Left lung (tissue), 10 donors: ENCODE measurements around the gene IRAG1. TPM values are rescaled to one million over a fixed set of nuclear protein-coding genes. Genes with fewer than 3 reads are reported as not detected.

Experiments
- ATAC-seq: fragments of 200-7000 bp; cut with Tn5 transposase; one replicate; pipeline ENCODE4 v1.9.1; 2020; ENCODE audit warnings: moderate library complexity
- DNase-seq, 4 donors: peaks; one replicate each; pipeline ENCODE4 v3.0.0-alpha.2; 2013 to 2020
- H3K27ac ChIP-seq, 2 donors: fragments of 200-600 bp; sonication (generic) in 1 of 2; one replicate each; pipeline versions ENCODE4 v1.5.0 to v1.8.0; 2020 to 2021
- H3K27me3 ChIP-seq, 2 donors: fragments of 200-600 bp; sonication (generic) in 1 of 2; one replicate each; pipeline versions ENCODE4 v1.5.0 to v1.8.0; 2020 to 2021
- H3K36me3 ChIP-seq, 2 donors: fragments of 200-600 bp; sonication (generic) in 1 of 2; one replicate each; pipeline versions ENCODE4 v1.5.0 to v1.8.0; 2020 to 2021
- H3K4me1 ChIP-seq, 2 donors: fragments of 200-600 bp; one replicate each; pipeline ENCODE4 v1.8.0; 2021
- H3K4me3 ChIP-seq, 2 donors: fragments of 200-600 bp; sonication (generic) in 1 of 2; one replicate each; pipeline versions ENCODE4 v1.5.0 to v1.8.0; 2020 to 2021; ENCODE audit warnings: mild to moderate bottlenecking in 1 of 2
- H3K9me3 ChIP-seq, 2 donors: fragments of 200-600 bp; sonication (generic) in 1 of 2; one replicate each; pipeline versions ENCODE4 v1.5.0 to v1.8.0; 2020 to 2021
- intact Hi-C, 2 donors: fragments of 100-400 bp; cut with DNase I; formaldehyde crosslinking; loops; one replicate each; pipeline versions ENCODE4 v1.11.2 to v1.14.2; 2022
- polyA plus RNA-seq, 6 donors: library from polyadenylated mRNA; unstranded; fragments of 120-200 nt; gene quantifications; one replicate each; pipeline ENCODE4 v1.2.1, GENCODE V29; 2013; ENCODE audit not compliant: insufficient read length in 6 of 6
- total RNA-seq, 2 donors: library from RNA; stranded (reverse); fragmentation: NEBNext Ultra II Directional; extraction: Animal tissue kit (Norgen Biotek cat#: 25700); gene quantifications; one replicate each; pipeline ENCODE4 v1.2.1, GENCODE V29; 2021
- TF ChIP-seq, protein P1 (sequence below), 2 donors: fragments of 200-600 bp; sonication (generic) in 1 of 2; IDR thresholded peaks; one replicate each; pipeline versions ENCODE4 v1.5.0 to v1.8.0; 2021; ENCODE audit warnings: antibody characterized with exemption in 2 of 2
- donor health status: DM: no; HTN: yes; CAD: no.
- donor health status: DM: no; HTN: no; CAD: no.

IRAG1 gene
- total and polyA plus RNA-seq, 8 donors: 11.4 to 17.8 (median 16.7) TPM

DNA sequence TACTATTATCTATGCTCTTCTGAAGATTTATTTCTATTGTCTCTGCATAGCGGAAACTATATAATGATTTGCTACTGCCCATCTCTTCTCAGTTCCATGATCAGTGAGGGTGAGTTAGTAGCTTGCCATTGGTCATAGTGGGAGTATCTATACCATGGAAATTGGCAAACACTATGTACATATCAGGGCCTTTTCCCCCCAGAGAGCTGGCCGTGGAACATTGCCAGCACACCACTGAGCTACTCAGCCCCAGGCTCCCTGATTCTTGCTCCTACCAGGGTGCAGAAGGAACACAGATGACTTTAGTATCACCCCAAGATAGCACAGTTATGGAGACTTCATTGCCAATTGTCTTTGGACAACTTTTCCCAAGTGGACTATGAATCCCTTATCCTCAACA, 33.2 kb downstream of the IRAG1 start:
- Histone ChIP-seq H3K36me3 (no peaks in the 10 kb centered on the region), H3K27ac (peak overlapping the region; percentile 72 to 87), H3K4me1 (peaks cover 53 to 61% of the 10 kb centered on the region in 2 donors), H3K27me3 (no peaks in the 10 kb centered on the region), H3K4me3 (no peak overlapping the region), H3K9me3 (no peaks in the 10 kb centered on the region)
- intact Hi-C loops: no loop called here
- TF ChIP-seq, protein P1, sequence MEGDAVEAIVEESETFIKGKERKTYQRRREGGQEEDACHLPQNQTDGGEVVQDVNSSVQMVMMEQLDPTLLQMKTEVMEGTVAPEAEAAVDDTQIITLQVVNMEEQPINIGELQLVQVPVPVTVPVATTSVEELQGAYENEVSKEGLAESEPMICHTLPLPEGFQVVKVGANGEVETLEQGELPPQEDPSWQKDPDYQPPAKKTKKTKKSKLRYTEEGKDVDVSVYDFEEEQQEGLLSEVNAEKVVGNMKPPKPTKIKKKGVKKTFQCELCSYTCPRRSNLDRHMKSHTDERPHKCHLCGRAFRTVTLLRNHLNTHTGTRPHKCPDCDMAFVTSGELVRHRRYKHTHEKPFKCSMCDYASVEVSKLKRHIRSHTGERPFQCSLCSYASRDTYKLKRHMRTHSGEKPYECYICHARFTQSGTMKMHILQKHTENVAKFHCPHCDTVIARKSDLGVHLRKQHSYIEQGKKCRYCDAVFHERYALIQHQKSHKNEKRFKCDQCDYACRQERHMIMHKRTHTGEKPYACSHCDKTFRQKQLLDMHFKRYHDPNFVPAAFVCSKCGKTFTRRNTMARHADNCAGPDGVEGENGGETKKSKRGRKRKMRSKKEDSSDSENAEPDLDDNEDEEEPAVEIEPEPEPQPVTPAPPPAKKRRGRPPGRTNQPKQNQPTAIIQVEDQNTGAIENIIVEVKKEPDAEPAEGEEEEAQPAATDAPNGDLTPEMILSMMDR (IDR thresholded peaks at IDR 0.05): no peak
- no peak for ATAC-seq
- DNase-seq: no peak

DNA sequence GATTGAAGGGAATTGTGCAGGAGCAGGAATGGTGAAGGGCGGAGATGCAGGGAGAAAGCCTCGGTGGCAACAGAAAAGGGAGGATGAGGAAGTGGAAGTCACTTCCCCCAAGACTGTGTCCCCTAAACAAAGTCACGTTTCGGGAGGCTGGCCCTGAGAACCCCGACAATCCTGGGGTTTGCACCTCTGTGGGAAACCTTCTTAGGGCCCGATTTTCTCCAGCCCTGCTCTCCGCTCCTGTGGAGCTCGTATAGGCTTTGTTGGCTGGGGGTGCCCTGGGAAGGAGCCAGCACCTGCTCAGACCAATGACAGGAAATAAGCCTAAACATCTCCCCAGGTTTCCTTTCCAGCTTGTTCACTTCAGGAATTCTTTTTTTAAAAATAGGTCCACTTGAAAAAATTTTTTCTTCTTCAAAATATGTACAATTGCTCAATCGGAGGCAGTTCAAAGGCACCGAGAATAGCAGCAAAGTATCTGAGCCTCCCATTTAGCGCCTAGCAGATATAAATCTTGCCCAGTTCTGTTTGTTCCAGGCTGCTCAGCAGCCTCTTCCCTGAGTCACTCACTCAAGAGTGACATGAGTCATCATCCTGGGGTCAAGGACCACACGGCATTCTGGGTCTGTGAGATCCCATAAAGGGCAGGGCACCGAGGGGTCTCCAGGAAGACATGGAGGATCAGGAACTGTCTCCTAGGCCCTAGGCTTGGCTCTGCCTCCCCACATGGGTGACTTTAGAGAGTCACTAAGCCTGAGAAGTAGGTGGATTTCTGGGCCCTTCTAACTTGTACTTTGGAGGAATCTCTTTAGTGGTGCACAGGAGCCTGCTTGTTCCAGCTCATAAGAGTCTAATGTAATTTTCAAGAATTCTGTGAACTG, 34.0 kb downstream of the IRAG1 start:
- DNase-seq: peak in 2 of 4 donors; percentile 44 to 73
- peak; percentile 83 for ATAC-seq
- H3K4me1 ChIP-seq: peaks cover 60 to 68% of the 10 kb centered on the region in 2 donors

DNA sequence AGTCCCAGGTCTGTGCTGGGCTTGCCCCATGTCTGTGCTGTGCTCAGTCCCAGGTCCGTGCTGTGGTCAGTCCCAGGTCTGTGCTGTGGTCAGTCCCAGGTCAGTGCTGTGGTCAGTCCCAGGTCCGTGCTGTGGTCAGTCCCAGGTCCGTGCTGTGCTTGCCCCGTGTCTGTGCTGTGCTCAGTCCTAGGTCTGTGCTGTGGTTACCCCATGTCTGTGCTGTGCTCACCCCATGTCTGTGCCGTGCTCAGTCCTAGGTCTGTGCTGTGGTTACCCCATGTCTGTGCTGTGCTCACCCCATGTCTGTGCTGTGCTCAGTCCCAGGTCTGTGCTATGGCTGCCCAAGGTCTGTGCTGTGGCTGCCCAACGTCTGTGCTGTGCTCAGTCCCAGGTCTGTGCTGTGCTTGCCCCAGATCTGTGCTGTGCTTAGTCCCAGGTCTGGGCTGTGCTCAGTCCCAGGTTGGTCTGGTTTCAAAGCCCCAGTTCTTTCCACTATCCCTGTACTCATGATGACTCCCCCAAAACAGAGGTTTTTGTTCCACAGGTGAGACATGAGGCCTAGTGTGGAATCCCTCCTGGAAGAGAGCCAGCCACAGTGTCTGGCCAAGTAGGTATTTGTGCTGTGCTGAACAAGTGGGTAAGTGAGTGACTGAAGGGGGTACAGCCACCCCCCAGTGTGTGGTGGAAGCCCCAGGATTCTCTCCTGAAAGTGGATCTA, 34.8 kb downstream of the IRAG1 start:
- Histone ChIP-seq H3K9me3 (no peaks in the 10 kb centered on the region), H3K27me3 (no peaks in the 10 kb centered on the region), H3K27ac (peak overlapping the region; percentile 72 to 87), H3K36me3 (no peaks in the 10 kb centered on the region), H3K4me1 (peaks cover 60 to 72% of the 10 kb centered on the region in 2 donors), H3K4me3 (no peak overlapping the region)
- intact Hi-C loops: loop anchor here in 1 of 2 donors (10.0 kb wide), 2 partner anchors 74 to 134 kb away; no protein-coding TSS in a partner anchor
- DNase-seq: no peak
- TF ChIP-seq, protein P1 (IDR thresholded peaks at IDR 0.05): no peak
- peak; percentile 17 for ATAC-seq

More for the DNA sequence above, 34.0 kb downstream of the IRAG1 start:
- TF ChIP-seq, protein P1 (IDR thresholded peaks at IDR 0.05): no peak
- Histone ChIP-seq H3K36me3 (no peaks in the 10 kb centered on the region), H3K4me3 (no peak overlapping the region), H3K27me3 (no peaks in the 10 kb centered on the region), H3K9me3 (no peaks in the 10 kb centered on the region), H3K27ac (peak overlapping the region; percentile 72 to 87)
- intact Hi-C loops: loop anchor here in 1 of 2 donors (10.0 kb wide), 2 partner anchors 75 to 135 kb away; no protein-coding TSS in a partner anchor

DNA sequence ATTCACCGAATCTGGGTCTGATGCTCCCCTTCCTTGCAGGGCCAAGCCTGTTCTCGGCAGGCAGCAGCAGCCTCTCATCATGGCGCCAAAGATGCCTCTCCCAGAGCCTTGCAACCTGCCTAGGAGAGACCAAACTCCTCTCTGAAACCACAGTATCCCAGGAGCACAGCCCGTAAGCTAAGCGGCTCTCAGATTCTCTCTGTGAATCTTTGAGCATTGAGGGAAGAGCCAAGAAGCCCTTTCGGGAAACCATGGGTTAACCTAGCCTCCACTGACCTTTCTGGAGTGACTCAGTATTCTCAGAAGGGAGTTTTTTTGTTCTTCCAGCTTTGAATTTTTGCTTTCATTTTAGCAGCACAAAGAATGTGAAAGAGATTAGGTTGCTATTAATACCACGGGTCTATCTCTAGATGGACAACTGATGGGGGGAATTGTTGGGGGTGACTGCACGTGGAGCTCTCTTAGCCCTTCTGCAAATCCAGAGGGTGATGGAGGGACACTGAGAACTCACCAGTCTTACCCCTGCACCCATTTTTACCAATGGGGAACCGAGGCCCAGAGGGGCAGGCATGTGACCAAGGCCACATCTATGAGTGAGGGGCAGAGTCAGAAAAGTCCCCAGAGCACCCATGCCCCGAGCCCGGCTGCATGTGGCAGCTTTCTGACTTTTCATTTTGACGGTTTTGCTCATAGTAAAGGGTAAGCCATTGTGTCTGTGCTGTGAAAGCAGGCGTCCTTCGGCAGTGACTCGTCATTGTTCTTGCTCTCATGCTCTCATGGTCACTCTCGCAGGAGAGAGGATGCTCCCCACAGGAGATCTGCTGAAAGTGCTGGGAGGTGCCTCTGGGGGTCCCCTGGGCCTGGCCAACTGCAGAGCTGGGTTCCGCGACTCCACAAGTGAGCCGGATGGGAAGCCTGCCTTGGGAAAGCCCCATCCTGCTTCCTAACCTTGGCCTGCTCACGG, 36.0 kb downstream of the IRAG1 start:
- intact Hi-C loops: loop anchor here in 1 of 2 donors (10.0 kb wide), 2 partner anchors 73 to 133 kb away; no protein-coding TSS in a partner anchor
- Histone ChIP-seq H3K27ac (peak overlapping the region; percentile 72 to 87), H3K9me3 (no peaks in the 10 kb centered on the region), H3K36me3 (no peaks in the 10 kb centered on the region), H3K4me3 (no peak overlapping the region), H3K4me1 (peaks cover 60 to 82% of the 10 kb centered on the region in 2 donors), H3K27me3 (no peaks in the 10 kb centered on the region)
- ATAC-seq (peak; percentile 17), DNase-seq (no peak)
- TF ChIP-seq, protein P1 (IDR thresholded peaks at IDR 0.05): no peak
